ENCODE data around the gene SIPA1L3. TPM values are rescaled to one million over a fixed set of nuclear protein-coding genes. Genes with fewer than 3 reads are reported as not detected.
A peak's percentile ranks its signal among the peaks of the same experiment; 100 is the strongest.

SIPA1L3 gene
- total RNA-seq, 2 donors from 2014 or later, result 42.8 to 48.2 TPM

DNA sequence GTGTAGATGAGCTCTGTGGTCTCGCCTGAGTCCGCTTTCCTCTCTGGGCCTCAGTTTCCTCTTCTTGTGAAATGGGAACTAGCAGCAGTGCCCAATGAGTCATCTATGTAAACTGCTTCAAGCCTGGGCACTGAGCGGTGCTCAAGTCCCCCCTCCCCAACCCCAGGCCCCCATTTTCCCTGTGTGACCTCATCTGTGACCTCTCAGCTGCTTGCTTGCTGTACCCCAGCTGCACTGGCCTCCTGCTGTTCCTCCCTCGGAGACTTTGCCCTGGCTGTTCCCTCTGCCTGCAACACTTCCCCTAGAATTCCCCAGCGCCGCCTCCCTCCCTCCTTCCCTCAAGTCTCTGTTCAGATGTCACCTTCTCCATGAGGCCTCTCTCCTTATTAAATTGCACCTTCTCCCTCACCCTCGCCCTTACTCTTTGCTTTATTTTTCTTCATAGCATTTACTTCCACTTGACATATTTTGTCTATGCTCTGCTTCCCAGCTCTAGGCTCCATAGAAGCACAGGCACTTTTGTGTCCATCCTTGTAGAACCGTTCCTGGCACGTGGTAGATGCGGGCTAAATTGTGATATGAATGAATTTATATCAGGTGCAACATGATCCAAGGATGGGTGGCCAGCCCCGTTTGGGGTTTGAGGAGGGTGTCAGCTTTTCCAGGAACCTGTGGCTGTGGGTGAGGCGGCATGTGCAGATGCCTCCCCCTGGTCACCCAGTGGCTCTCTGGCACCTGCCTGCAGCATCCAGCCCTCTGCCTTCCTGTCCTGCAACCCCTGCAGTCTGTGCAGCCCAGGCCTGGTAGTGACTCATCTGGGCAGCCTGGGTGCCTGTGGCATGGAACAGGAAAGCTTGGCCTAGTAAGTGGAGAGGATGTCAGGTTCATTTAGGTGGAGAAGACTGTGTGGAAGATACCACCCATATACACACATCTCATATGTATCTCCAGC, 26.3 kb downstream of the SIPA1L3 start:
- peak; percentile 58 for DNase-seq

DNA sequence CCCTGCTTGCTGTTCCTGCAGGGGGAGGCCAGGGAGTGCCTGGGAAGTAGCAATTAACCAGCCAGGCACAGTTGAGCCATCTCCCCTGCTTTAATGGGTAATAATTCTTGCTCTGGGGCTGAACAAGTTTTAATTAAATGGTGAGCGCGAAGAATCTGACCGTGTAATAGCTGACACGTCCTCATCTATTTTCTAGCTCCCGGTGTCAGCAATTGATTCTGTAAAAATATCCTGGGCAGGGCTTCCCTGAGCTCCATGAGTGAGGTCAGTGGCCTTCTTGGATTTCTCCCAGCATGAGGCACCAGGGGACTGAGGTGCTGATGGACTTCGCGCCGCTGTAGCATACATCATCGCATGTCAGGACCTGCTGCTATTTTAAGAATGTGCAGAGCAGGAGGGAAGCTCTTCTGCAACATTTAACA, 26.9 kb downstream of the SIPA1L3 start:
- Histone ChIP-seq H3K4me1 (ENCODE audit: control insufficient read depth, insufficient read depth, low read length) (peaks cover 13% of the 10 kb centered on the region), H3K27ac (ENCODE audit: low read depth, low read length) (peak overlapping the region; percentile 9), H3K27me3 (ENCODE audit: control insufficient read depth, insufficient read depth, low read length, poor library complexity, severe bottlenecking) (no peaks in the 10 kb centered on the region), H3K9me3 (ENCODE audit: control insufficient read depth, low read length) (peaks cover 32% of the 10 kb centered on the region), H3K9ac (ENCODE audit: extremely low read depth, low read length, poor library complexity, severe bottlenecking) (no peak overlapping the region), H3K4me3 (ENCODE audit: low read length) (no peak overlapping the region), H3K36me3 (ENCODE audit: control insufficient read depth, insufficient read depth, low read length) (no peaks in the 10 kb centered on the region)
- DNase-seq, result no peak
- Mint-ChIP-seq H3K4me3 (no peak overlapping the region), H3K4me1 (peaks cover 34% of the 10 kb centered on the region), H3K9me3 (peaks cover 19% of the 10 kb centered on the region), H3K27ac (no peak overlapping the region), H3K27me3 (ENCODE audit: insufficient read depth) (no peaks in the 10 kb centered on the region), H3K36me3 (ENCODE audit: low read depth) (peaks cover 38% of the 10 kb centered on the region)
- TF ChIP-seq, protein P1, sequence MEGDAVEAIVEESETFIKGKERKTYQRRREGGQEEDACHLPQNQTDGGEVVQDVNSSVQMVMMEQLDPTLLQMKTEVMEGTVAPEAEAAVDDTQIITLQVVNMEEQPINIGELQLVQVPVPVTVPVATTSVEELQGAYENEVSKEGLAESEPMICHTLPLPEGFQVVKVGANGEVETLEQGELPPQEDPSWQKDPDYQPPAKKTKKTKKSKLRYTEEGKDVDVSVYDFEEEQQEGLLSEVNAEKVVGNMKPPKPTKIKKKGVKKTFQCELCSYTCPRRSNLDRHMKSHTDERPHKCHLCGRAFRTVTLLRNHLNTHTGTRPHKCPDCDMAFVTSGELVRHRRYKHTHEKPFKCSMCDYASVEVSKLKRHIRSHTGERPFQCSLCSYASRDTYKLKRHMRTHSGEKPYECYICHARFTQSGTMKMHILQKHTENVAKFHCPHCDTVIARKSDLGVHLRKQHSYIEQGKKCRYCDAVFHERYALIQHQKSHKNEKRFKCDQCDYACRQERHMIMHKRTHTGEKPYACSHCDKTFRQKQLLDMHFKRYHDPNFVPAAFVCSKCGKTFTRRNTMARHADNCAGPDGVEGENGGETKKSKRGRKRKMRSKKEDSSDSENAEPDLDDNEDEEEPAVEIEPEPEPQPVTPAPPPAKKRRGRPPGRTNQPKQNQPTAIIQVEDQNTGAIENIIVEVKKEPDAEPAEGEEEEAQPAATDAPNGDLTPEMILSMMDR (conservative IDR thresholded peaks at IDR 0.05), result no peak
- 77 to 95% methylated on average over 9 of the region's 9 CpGs for WGBS, 2 experiments (ENCODE audit: insufficient coverage in 1 of 2, insufficient read length in 1 of 2)

More for the DNA sequence above, 26.3 kb downstream of the SIPA1L3 start:
- TF ChIP-seq, protein P1 (conservative IDR thresholded peaks at IDR 0.05), result no peak
- Mint-ChIP-seq H3K27me3 (ENCODE audit: insufficient read depth) (no peaks in the 10 kb centered on the region), H3K36me3 (ENCODE audit: low read depth) (peaks cover 33% of the 10 kb centered on the region), H3K4me1 (peaks cover 39% of the 10 kb centered on the region), H3K9me3 (peaks cover 15% of the 10 kb centered on the region), H3K27ac (peak overlapping the region; percentile 92), H3K4me3 (peak overlapping the region; percentile 51)
- H3K27ac ChIP-seq (ENCODE audit: low read depth, low read length), result peak overlapping the region; percentile 9
- H3K9me3 ChIP-seq (ENCODE audit: control insufficient read depth, low read length), result peaks cover 31% of the 10 kb centered on the region
- WGBS, 2 experiments (ENCODE audit: insufficient coverage in 1 of 2, insufficient read length in 1 of 2), result 69 to 78% methylated on average over 6 to 12 of the region's 12 CpGs
- H3K9ac ChIP-seq (ENCODE audit: extremely low read depth, low read length, poor library complexity, severe bottlenecking), result no peak overlapping the region
- no peaks in the 10 kb centered on the region for H3K36me3 ChIP-seq (ENCODE audit: control insufficient read depth, insufficient read depth, low read length)
- no peaks in the 10 kb centered on the region for H3K27me3 ChIP-seq (ENCODE audit: control insufficient read depth, insufficient read depth, low read length, poor library complexity, severe bottlenecking)
- peaks cover 13% of the 10 kb centered on the region for H3K4me1 ChIP-seq (ENCODE audit: control insufficient read depth, insufficient read depth, low read length)
- no peak overlapping the region for H3K4me3 ChIP-seq (ENCODE audit: low read length)

DNA sequence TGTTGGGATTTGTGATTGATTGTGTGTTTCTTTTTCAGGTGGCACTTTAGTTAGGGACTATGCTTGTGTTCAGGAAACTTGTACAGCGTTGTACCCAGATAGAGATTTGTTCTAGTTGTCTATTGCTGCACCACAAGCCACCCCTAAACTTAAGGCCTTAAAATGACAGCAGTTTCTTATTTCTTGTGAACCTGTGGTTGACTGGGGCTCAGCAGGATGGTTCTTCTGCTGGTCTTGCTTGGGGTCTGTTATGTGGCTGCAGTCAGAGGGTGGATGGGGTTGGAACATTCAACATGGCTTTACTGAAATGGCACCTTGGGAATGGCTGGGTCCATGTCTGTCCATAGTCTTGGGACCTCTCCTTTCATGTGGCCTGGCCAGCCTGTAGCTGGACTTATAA, 28.3 kb downstream of the SIPA1L3 start:
- H3K27ac ChIP-seq (ENCODE audit: low read depth, low read length), result no peak overlapping the region
- no peak overlapping the region for H3K9ac ChIP-seq (ENCODE audit: extremely low read depth, low read length, poor library complexity, severe bottlenecking)
- peaks cover 28% of the 10 kb centered on the region for H3K4me1 Mint-ChIP-seq
- H3K4me3 Mint-ChIP-seq, result no peak overlapping the region
- H3K4me1 ChIP-seq (ENCODE audit: control insufficient read depth, insufficient read depth, low read length), result peaks cover 10% of the 10 kb centered on the region
- H3K9me3 ChIP-seq (ENCODE audit: control insufficient read depth, low read length), result peaks cover 32% of the 10 kb centered on the region
- peaks cover 20% of the 10 kb centered on the region for H3K9me3 Mint-ChIP-seq
- H3K36me3 Mint-ChIP-seq (ENCODE audit: low read depth), result peaks cover 40% of the 10 kb centered on the region
- no peaks in the 10 kb centered on the region for H3K27me3 Mint-ChIP-seq (ENCODE audit: insufficient read depth)
- no peak overlapping the region for H3K27ac Mint-ChIP-seq
- no peaks in the 10 kb centered on the region for H3K27me3 ChIP-seq (ENCODE audit: control insufficient read depth, insufficient read depth, low read length, poor library complexity, severe bottlenecking)
- H3K4me3 ChIP-seq (ENCODE audit: low read length), result no peak overlapping the region
- WGBS, 2 experiments (ENCODE audit: insufficient coverage in 1 of 2, insufficient read length in 1 of 2), result 85 to 100% methylated on average over 1 of the region's 1 CpG
- H3K36me3 ChIP-seq (ENCODE audit: control insufficient read depth, insufficient read depth, low read length), result no peaks in the 10 kb centered on the region
- no peak for DNase-seq
- TF ChIP-seq, protein P1 (conservative IDR thresholded peaks at IDR 0.05), result no peak
